HepG2 (cell line): ENCODE results near the gene WDR81. TPM values are rescaled to one million over a fixed set of nuclear protein-coding genes. Genes with fewer than 3 reads are reported as not detected.

Experiments used
- ELK4 ChIP-seq: sonication (generic); formaldehyde crosslinking; IDR thresholded peaks from 2 replicates; pipeline ENCODE4 v1.9.0; 2021; ENCODE audit warnings: missing genetic modification reagents, borderline replicate concordance
- HMGXB3 ChIP-seq: sonication (generic); formaldehyde crosslinking; IDR thresholded peaks from 2 replicates; pipeline ENCODE4 v1.4.0; 2020; ENCODE audit warnings: missing genetic modification reagents, borderline replicate concordance
- HMGXB4 ChIP-seq, 2 experiments: sonication (generic) in 1 of 2; formaldehyde crosslinking in 1 of 2; IDR thresholded peaks; 2 replicates each; pipeline versions ENCODE4 v1.4.0 to v1.6.1; 2018 to 2020; ENCODE audit warnings: missing genetic modification reagents in 2 of 2, borderline replicate concordance in 1 of 2, low read depth in 1 of 2, mild to moderate bottlenecking in 1 of 2, missing biosample characterization in 1 of 2
- KAT2B ChIP-seq: fragments of 150-350 bp; IDR thresholded peaks from 2 replicates; pipeline ENCODE4 v1.6.1; 2014; ENCODE audit warnings: low read depth, low read length, borderline replicate concordance
- KAT8 ChIP-seq: IDR thresholded peaks from 2 replicates; pipeline ENCODE4 v1.6.1; 2016; ENCODE audit warnings: missing genetic modification reagents, missing compliant biosample characterization
- KLF11 ChIP-seq: IDR thresholded peaks from 2 replicates; pipeline ENCODE4 v1.6.1; 2016; ENCODE audit warnings: missing compliant biosample characterization
- KLF15 ChIP-seq: sonication (generic); formaldehyde crosslinking; IDR thresholded peaks from 2 replicates; pipeline ENCODE4 v1.8.1; 2023; ENCODE audit warnings: borderline replicate concordance, mild to moderate bottlenecking, inconsistent platforms, missing genetic modification reagents, mixed read lengths
- MAF1 ChIP-seq: sonication (generic); formaldehyde crosslinking; IDR thresholded peaks from 2 replicates; pipeline ENCODE4 v1.5.0; 2020; ENCODE audit warnings: missing genetic modification reagents, borderline replicate concordance
- MAFG ChIP-seq: sonication (generic); formaldehyde crosslinking; IDR thresholded peaks from 2 replicates; pipeline ENCODE4 v1.5.1; 2020; ENCODE audit warnings: mild to moderate bottlenecking, missing genetic modification reagents
- MLXIP ChIP-seq: sonication (generic); formaldehyde crosslinking; IDR thresholded peaks from 2 replicates; pipeline ENCODE4 v1.9.0; 2021; ENCODE audit warnings: missing genetic modification reagents, borderline replicate concordance
- MXD4 ChIP-seq: IDR thresholded peaks from 2 replicates; pipeline ENCODE4 v1.6.1; 2016; ENCODE audit warnings: mild to moderate bottlenecking, missing biosample characterization, missing genetic modification reagents
- PPARG ChIP-seq: conservative IDR thresholded peaks from 2 replicates; pipeline ENCODE4 v1.6.1; 2016; ENCODE audit warnings: missing biosample characterization, missing genetic modification reagents
- RARA ChIP-seq: IDR thresholded peaks from 2 replicates; pipeline ENCODE4 v1.6.1; 2016; ENCODE audit warnings: missing genetic modification reagents, missing compliant biosample characterization
- SIX1 ChIP-seq: sonication (generic); formaldehyde crosslinking; IDR thresholded peaks from 2 replicates; pipeline ENCODE4 v1.4.0; 2020; ENCODE audit warnings: missing genetic modification reagents, borderline replicate concordance
- SRSF9 ChIP-seq: fragments of 200-400 bp; formaldehyde crosslinking; IDR thresholded peaks from 2 replicates; pipeline ENCODE4 v1.6.1; 2018; ENCODE audit warnings: borderline replicate concordance, mild to moderate bottlenecking, low read depth, low read length; ENCODE audit not compliant: insufficient read depth, poor library complexity, severe bottlenecking
- SUZ12 ChIP-seq: fragments of 150-350 bp; IDR thresholded peaks from 2 replicates; pipeline ENCODE4 v1.6.1; 2014; ENCODE audit warnings: low read depth, low read length
- ZBTB2 ChIP-seq: sonication (generic); formaldehyde crosslinking; IDR thresholded peaks from 2 replicates; pipeline ENCODE4 v1.8.0; 2022; ENCODE audit warnings: low read depth, missing genetic modification reagents
- polyA plus RNA-seq, 8 experiments: library from polyadenylated mRNA; depleted of rRNA in 3 of 8; stranded (reverse) in 7 of 8; unstranded in 1 of 8; fragments of >200 nt; fragmentation: Illumina TruSeq in 4 of 8; extraction: Trizol in 4 of 8; gene quantifications; 2 replicates each; pipeline versions ENCODE4 v1.2.1 to v1.2.3, GENCODE V29; 2011 to 2016; ENCODE audit warnings: low read depth in 4 of 8, missing spikeins in 1 of 8, mixed read lengths in 1 of 8; ENCODE audit not compliant: insufficient read depth in 1 of 8
- total RNA-seq, 5 experiments: library from RNA; depleted of rRNA; stranded (reverse); fragments of >200 nt; fragmentation: Illumina TruSeq; extraction: Trizol; gene quantifications; 2 replicates each; pipeline ENCODE4 v1.2.3, GENCODE V29; 2016; ENCODE audit warnings: low read depth in 1 of 5

WDR81 gene
- total and polyA plus RNA-seq, 2 of the 13 experiments (the other 11 are each of a cell fraction or from before 2014, with no cell fraction given): 9.1 to 16.7 TPM

- no peak for TF ChIP-seq ELK4
- TF ChIP-seq KLF11 (CRISPR knock-in tag): no peak
- TF ChIP-seq PPARG: peak; percentile 65
- TF ChIP-seq HMGXB3 (CRISPR knock-in tag): peak; percentile 68
- TF ChIP-seq RARA (CRISPR knock-in tag): peak; percentile 84
- peak; percentile 97 for TF ChIP-seq MAFG (CRISPR knock-in tag)
- TF ChIP-seq SUZ12: no peak
- no peak for TF ChIP-seq ZBTB2
- no peak for TF ChIP-seq KLF15
- TF ChIP-seq KAT2B: no peak
- no peak for TF ChIP-seq SRSF9
- peak; percentile 80 for TF ChIP-seq MXD4 (CRISPR knock-in tag)
- TF ChIP-seq KAT8: 0 out of 2 replicates have a peak, but pooled peaks have one; percentile 29
- TF ChIP-seq SIX1: no peak
- TF ChIP-seq HMGXB4 (CRISPR knock-in tag; IDR thresholded peaks at IDR 0.05; ENCODE audit: borderline replicate concordance in 1 of 2, low read depth in 1 of 2): no peak
- no peak for TF ChIP-seq MLXIP (CRISPR knock-in tag)
- TF ChIP-seq MAF1 (CRISPR knock-in tag): no peak
Measured at GRCh38 chr17:1714427-1714979, 10.0 kb upstream of the WDR81 start (continued).
